HG02943 (cell line): Measurements from ENCODE around the gene USP53.
"Not testable (repeated sequence)": the region's sequence is repeated elsewhere in the genome, so short reads cannot be mapped to it uniquely, and the experiment has no call there.

Experiments used
- ATAC-seq: cut with Tn5 transposase; IDR thresholded peaks from one replicate; pipeline ENCODE4 v1.9.1; 2021; ENCODE audit warnings: mild to moderate bottlenecking, low read depth, moderate library complexity; ENCODE audit not compliant: unreplicated experiment

The USP53 gene

GRCh38 chr4:119227690-119228089, 15.2 kb downstream of the USP53 start:
- ATAC-seq = no peak

GRCh38 chr4:119228406-119228805, 15.9 kb downstream of the USP53 start:
- no peak for ATAC-seq

- no peak for ATAC-seq
Measured at GRCh38 chr4:119229908-119230687, 17.6 kb downstream of the USP53 start.

GRCh38 chr4:119231491-119231890, 19.0 kb downstream of the USP53 start:
- ATAC-seq = no peak

- no peak for ATAC-seq
Measured at GRCh38 chr4:119232286-119232685, 19.8 kb downstream of the USP53 start.

- ATAC-seq = no peak
Measured at GRCh38 chr4:119233191-119233590, 20.7 kb downstream of the USP53 start.

DNA sequence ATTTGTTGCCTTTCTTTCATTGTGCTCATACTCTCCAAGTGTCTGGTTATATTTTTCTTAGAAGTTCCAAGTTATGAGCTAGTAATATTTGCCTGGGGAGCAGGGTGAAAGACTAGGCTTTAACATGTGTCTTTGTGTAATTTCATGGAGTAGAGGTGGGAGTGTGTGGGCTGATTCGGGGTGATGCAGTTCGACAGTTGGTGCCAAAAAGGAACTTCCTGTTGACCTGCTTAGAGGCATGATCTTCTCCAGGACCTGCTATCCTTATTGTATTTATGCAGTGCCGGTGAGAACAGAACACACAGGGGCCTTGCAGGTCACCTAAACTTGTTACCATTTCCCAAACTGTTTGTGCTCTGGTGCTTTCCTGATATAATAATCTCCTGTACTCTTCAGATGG, 21.2 kb downstream of the USP53 start:
- no peak for ATAC-seq

GRCh38 chr4:119237201-119237600, 24.7 kb downstream of the USP53 start:
- ATAC-seq = no peak

- ATAC-seq = no peak
Measured at GRCh38 chr4:119237642-119238041, 25.1 kb downstream of the USP53 start.

GRCh38 chr4:119238068-119238722, 25.7 kb downstream of the USP53 start:
- peak; percentile 96 for ATAC-seq

- no peak for ATAC-seq
Measured at GRCh38 chr4:119240128-119240527, 27.6 kb downstream of the USP53 start.

- ATAC-seq = no peak
Measured at GRCh38 chr4:119240568-119240967, 28.1 kb downstream of the USP53 start.

GRCh38 chr4:119242417-119242816, 29.9 kb downstream of the USP53 start:
- no peak for ATAC-seq

- ATAC-seq = no peak
Measured at GRCh38 chr4:119243868-119244267, 31.4 kb downstream of the USP53 start.

GRCh38 chr4:119244344-119244743, 31.8 kb downstream of the USP53 start:
- no peak for ATAC-seq

DNA sequence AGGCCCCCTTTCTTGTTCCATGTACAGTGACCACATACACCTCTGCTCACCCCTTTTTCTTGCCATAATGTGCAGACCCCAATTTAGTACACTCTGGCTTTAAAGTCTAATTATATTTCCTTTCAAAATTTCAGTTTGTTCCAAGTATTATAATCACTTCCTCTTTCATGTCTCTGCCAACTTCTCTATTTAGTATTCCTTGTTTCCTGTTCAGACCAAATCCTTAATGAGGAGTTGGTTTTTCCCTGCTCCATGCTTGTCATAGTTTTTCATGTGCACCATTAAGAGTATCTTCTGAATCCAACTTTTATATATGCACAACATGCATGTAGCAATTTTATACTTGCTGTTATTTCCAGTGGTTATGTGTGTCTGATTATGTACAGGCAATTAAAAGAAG, 32.3 kb downstream of the USP53 start:
- no peak for ATAC-seq

DNA sequence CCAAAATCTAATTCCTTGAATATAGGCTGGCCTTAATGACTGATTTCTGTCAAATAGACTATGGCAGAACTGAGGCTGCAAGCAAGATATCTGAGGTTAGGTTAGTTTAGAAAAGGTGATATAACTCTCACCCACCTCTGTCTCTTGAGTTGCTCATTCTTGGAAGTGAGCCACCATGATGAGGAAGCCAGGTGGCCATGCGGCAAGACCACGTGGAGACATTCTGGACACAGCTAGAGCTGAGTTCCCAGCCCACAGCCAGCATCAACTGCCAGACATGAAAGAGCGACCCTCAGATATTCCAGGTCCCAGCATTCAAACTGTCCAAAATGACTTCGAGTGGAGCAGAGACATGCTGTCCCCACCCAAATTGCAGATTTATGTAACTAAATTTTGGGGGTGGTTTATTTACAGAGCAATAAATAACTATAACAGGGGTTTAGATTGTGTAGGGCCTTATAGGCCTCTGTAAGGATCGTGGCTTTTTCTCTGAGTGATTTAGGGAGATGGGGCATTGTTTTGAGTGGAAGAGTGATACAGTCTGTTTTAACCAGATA, 33.7 kb downstream of the USP53 start:
- ATAC-seq = no peak

DNA sequence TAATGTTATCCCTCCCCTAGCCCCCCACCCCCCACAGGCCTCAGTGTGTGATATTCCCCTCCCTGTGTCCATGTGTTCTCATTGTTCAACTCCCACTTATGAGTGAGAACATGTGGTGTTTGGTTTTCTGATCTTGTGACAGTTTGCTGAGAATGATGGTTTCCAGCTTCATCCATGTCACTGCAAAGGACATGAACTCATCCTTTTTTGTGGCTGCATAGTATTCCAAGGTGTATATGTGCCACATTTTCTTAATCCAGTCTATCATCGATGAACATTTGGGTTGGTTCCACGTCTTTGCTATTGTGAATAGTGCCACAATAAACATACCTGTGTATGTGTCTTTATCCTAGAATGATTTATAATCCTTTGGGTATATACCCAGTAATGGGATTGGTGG, 38.5 kb downstream of the USP53 start:
- not testable (repeated sequence) for ATAC-seq

DNA sequence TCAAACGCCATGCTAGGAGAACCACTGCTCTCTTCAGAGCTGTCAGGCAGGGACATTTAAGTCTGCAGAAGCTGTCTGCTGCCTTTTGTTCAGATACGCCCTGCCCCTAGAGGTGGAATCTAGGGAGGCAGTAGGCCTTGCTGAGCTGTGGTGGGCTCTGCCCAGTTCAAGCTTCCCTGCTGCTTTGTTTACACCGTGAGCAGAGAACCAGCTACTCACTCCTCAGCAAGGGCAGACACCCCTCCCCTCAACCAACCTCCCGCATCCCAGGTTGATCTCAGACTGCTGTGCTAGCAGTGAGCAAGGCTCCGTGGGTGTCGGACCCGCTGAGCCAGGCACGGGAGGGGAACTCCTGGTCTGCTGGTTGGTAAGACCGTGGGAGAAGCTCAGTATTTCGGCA, 42.7 kb downstream of the USP53 start:
- not testable (repeated sequence) for ATAC-seq

DNA sequence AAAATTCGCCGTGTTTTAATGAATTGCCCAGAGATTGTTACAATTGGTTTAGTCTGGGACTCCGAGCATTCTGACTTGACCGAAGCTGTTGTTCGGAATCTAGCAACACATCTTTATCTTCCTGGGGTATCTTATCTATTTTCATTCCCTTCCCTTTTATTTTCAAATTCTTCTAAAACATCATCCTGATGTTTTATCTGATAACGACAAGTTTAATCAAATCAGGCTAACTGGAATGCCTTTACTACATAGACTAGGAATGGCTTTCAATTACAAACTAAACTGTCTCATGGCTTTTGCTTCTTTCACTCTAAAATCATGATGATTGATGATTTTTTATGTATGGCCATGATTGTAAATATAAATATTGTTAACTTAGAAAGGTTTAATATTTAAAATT, 48.0 kb downstream of the USP53 start:
- ATAC-seq = no peak

DNA sequence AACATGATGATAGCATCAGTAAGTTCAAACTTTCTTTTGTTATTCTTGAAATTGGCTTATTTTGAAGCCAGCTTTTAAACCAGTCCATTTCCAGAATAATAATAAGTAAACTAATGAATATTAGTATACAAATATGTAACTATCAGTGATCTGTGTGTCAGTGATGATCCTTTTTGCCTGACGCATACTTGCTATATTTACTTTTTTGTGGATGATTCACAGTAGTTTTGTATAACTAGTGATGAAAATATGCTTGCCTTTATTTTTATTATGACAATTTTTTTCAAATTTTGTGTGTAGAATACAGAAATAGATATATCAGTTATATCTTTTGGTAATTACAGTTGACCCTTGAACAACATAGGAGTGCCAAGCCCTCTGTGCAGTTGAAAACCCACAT, 49.5 kb downstream of the USP53 start:
- no peak for ATAC-seq

DNA sequence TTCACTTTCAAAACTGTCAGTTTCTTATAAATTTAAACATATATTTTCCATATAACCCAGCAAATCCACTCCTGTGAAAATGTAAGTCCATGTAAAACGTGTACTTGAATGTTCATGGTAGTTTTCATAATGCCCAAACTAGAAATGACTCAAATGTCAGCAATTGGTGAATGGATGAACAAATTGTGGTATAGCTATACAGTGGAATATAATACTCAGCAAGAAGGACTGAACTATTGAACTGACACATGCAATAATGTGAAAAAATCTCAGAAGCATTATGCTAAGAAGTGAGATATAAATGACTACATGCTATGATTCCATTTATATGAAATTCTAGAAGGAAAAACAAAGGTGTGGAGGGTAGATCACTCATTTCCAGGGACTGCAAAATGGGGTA, 52.2 kb downstream of the USP53 start:
- no peak for ATAC-seq
